ENCODE measurements around the gene NPFF. TPM values are rescaled to one million over a fixed set of nuclear protein-coding genes. Genes with fewer than 3 reads are reported as not detected.

NPFF gene
- total and polyA plus RNA-seq, 2 of the 13 experiments (the other 11 are each of a cell fraction or from before 2014, with no cell fraction given): not detected

DNA sequence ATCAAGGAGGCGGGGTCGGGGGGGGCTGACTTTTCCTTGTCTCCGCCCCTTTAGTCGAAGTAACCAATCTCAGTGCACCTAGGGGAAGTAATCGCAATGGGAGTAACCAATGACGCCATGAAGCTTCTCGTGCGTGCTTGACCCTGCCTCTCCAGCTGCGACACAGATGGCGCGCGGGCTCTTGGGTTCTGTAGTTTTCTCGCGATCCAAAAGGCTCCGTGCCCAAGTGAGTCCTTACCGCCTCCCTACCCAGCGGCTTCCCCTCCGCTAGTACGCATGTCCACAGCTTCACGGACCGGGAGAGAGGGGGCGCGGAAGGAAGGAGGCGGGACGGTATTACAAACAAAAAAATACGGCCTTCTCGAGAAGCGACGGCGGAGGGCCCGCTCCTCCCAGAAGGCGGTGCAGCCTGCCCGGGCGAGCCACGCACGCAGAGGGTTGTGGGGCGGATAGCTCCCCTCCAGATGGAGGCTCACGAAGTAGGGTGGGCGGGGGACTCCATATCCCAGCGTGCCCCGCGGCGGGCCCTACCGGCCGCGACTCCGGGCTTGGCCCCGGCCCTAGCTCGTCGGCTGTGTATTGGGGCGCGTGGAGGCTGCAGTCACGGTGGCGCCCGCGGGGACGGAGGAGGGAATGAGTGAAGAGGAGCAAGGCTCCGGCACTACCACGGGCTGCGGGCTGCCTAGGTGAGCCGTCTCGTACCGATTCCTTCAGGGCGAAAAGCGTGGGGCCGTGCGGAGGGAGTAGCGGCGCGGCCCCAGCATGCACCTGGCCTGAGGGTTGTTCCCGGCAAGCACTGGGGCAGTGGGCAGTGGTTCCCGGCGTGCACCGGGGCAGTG, 6.3 kb downstream of the NPFF start, which contains the start of gene TARBP2 (continued):
- TF ChIP-seq, protein P1, sequence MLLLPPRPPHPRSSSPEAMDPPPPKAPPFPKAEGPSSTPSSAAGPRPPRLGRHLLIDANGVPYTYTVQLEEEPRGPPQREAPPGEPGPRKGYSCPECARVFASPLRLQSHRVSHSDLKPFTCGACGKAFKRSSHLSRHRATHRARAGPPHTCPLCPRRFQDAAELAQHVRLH (CRISPR knock-in tag; IDR thresholded peaks at IDR 0.05; ENCODE audit: borderline replicate concordance, low read depth): no peak; the same call in 1 of the 2 replicates
- TF ChIP-seq TARDBP (CRISPR knock-in tag; IDR thresholded peaks at IDR 0.05) (peak; percentile 87), ZNF839 (CRISPR knock-in tag; IDR thresholded peaks at IDR 0.05; ENCODE audit: borderline replicate concordance) (no peak), SIX1 (CRISPR knock-in tag; IDR thresholded peaks at IDR 0.05; ENCODE audit: borderline replicate concordance) (no peak), PHF21A (CRISPR knock-in tag; IDR thresholded peaks at IDR 0.05) (peak; percentile 65; the same call in 1 of the 2 replicates), ZNF747 (CRISPR knock-in tag; IDR thresholded peaks at IDR 0.05; ENCODE audit: borderline replicate concordance) (no peak), ZNF883 (CRISPR knock-in tag; IDR thresholded peaks at IDR 0.05; ENCODE audit: not compliant biosample characterization) (peak; percentile 93), FOXO1 (CRISPR knock-in tag; IDR thresholded peaks at IDR 0.05) (no peak), HDAC1 (CRISPR knock-in tag; IDR thresholded peaks at IDR 0.05) (peak; percentile 88), HMG20B (CRISPR knock-in tag; conservative IDR thresholded peaks at IDR 0.05) (no peak), ZNF292 (CRISPR knock-in tag; IDR thresholded peaks at IDR 0.05; ENCODE audit: borderline replicate concordance, low read depth) (no peak), ZNF225 (CRISPR knock-in tag; IDR thresholded peaks at IDR 0.05) (peak; percentile 52; the same call in 1 of the 2 replicates), ZFP36L2 (CRISPR knock-in tag; IDR thresholded peaks at IDR 0.05) (0 out of 2 replicates have a peak, but pooled peaks have one; percentile 17), FOXK2 (IDR thresholded peaks at IDR 0.05) (no peak), ZBTB20 (CRISPR knock-in tag; IDR thresholded peaks at IDR 0.05; ENCODE audit: borderline replicate concordance, low read depth) (no peak; the same call in 1 of the 2 replicates), ZNF263 (CRISPR knock-in tag; IDR thresholded peaks at IDR 0.05) (peak; percentile 47; the same call in 1 of the 2 replicates), FIP1L1 (IDR thresholded peaks at IDR 0.05; ENCODE audit: borderline replicate concordance, insufficient read depth, low read depth, low read length) (no peak), ZKSCAN5 (CRISPR knock-in tag; IDR thresholded peaks at IDR 0.05) (no peak), MBD4 (IDR thresholded peaks at IDR 0.05; ENCODE audit: borderline replicate concordance, low read length) (no peak), ZMAT3 (CRISPR knock-in tag; conservative IDR thresholded peaks at IDR 0.05) (peak; percentile 79; the same call in 1 of the 2 replicates), FOSL1 (CRISPR knock-in tag; IDR thresholded peaks at IDR 0.05; ENCODE audit: borderline replicate concordance) (no peak)
- TF ChIP-seq, protein P2, sequence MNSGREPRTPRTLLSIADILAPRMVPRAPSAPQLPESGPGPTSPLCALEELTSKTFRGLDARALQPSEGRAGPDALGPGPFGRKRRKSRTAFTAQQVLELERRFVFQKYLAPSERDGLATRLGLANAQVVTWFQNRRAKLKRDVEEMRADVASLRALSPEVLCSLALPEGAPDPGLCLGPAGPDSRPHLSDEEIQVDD (CRISPR knock-in tag; IDR thresholded peaks at IDR 0.05; ENCODE audit: borderline replicate concordance): no peak
- TF ChIP-seq, protein P3, sequence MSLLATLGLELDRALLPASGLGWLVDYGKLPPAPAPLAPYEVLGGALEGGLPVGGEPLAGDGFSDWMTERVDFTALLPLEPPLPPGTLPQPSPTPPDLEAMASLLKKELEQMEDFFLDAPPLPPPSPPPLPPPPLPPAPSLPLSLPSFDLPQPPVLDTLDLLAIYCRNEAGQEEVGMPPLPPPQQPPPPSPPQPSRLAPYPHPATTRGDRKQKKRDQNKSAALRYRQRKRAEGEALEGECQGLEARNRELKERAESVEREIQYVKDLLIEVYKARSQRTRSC (CRISPR knock-in tag; IDR thresholded peaks at IDR 0.05; ENCODE audit: low read depth): no peak
- TF ChIP-seq, protein P4, sequence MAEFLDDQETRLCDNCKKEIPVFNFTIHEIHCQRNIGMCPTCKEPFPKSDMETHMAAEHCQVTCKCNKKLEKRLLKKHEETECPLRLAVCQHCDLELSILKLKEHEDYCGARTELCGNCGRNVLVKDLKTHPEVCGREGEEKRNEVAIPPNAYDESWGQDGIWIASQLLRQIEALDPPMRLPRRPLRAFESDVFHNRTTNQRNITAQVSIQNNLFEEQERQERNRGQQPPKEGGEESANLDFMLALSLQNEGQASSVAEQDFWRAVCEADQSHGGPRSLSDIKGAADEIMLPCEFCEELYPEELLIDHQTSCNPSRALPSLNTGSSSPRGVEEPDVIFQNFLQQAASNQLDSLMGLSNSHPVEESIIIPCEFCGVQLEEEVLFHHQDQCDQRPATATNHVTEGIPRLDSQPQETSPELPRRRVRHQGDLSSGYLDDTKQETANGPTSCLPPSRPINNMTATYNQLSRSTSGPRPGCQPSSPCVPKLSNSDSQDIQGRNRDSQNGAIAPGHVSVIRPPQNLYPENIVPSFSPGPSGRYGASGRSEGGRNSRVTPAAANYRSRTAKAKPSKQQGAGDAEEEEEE (CRISPR knock-in tag; IDR thresholded peaks at IDR 0.05; ENCODE audit: borderline replicate concordance): no peak
- TF ChIP-seq, protein P5, sequence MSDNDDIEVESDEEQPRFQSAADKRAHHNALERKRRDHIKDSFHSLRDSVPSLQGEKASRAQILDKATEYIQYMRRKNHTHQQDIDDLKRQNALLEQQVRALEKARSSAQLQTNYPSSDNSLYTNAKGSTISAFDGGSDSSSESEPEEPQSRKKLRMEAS (IDR thresholded peaks at IDR 0.05): peak; percentile 91
- TF ChIP-seq, protein P6, sequence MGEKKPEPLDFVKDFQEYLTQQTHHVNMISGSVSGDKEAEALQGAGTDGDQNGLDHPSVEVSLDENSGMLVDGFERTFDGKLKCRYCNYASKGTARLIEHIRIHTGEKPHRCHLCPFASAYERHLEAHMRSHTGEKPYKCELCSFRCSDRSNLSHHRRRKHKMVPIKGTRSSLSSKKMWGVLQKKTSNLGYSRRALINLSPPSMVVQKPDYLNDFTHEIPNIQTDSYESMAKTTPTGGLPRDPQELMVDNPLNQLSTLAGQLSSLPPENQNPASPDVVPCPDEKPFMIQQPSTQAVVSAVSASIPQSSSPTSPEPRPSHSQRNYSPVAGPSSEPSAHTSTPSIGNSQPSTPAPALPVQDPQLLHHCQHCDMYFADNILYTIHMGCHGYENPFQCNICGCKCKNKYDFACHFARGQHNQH (CRISPR knock-in tag; IDR thresholded peaks at IDR 0.05): no peak; the same call in none of the 2 replicates
